HepG2 (cell line): ENCODE data around the gene EPS8L1. TPM values are rescaled to one million over a fixed set of nuclear protein-coding genes. Genes with fewer than 3 reads are reported as not detected.

Source experiments
- CREBL2 ChIP-seq: sonication (generic); formaldehyde crosslinking; IDR thresholded peaks from 2 replicates; pipeline ENCODE4 v1.8.1; 2023; ENCODE audit warnings: missing genetic modification reagents, mild to moderate bottlenecking, borderline replicate concordance
- ELF1 ChIP-seq: sonication (generic); formaldehyde crosslinking; IDR thresholded peaks from 2 replicates; pipeline ENCODE4 v1.4.0; 2020; ENCODE audit warnings: missing genetic modification reagents
- ETS1 ChIP-seq: sonication (generic); formaldehyde crosslinking; IDR thresholded peaks from 2 replicates; pipeline ENCODE4 v1.4.0; 2020; ENCODE audit warnings: missing genetic modification reagents
- IKZF1 ChIP-seq: fragments of 450-650 bp; IDR thresholded peaks from 2 replicates; pipeline ENCODE4 v1.7.1; 2016
- KAT7 ChIP-seq: IDR thresholded peaks from 2 replicates; pipeline ENCODE4 v1.6.1; 2018; ENCODE audit warnings: borderline replicate concordance, missing compliant biosample characterization
- MAX ChIP-seq: IDR thresholded peaks from 2 replicates; pipeline ENCODE4 v1.6.1; 2012; ENCODE audit warnings: inconsistent platforms
- MEF2D ChIP-seq: sonication (generic); formaldehyde crosslinking; IDR thresholded peaks from 2 replicates; pipeline ENCODE4 v1.5.1; 2020; ENCODE audit warnings: mild to moderate bottlenecking, missing genetic modification reagents
- PLRG1 ChIP-seq: fragments of 450-650 bp; conservative IDR thresholded peaks from 2 replicates; pipeline ENCODE4 v1.6.1; 2016
- PLSCR1 ChIP-seq: sonication (generic); formaldehyde crosslinking; IDR thresholded peaks from 2 replicates; pipeline ENCODE4 v1.5.0; 2020; ENCODE audit warnings: missing genetic modification reagents, mild to moderate bottlenecking, borderline replicate concordance
- RNF2 ChIP-seq: fragments of 450-650 bp; conservative IDR thresholded peaks from 2 replicates; pipeline ENCODE4 v1.6.1; 2016; ENCODE audit warnings: low read depth
- TAF15 ChIP-seq: fragments of 200-400 bp; formaldehyde crosslinking; IDR thresholded peaks from one replicate; pipeline ENCODE4 v1.6.1; 2018; ENCODE audit warnings: mild to moderate bottlenecking, low read depth, low read length; ENCODE audit not compliant: poor library complexity, severe bottlenecking
- THAP9 ChIP-seq: sonication (generic); formaldehyde crosslinking; IDR thresholded peaks from 2 replicates; pipeline ENCODE4; 2020; ENCODE audit warnings: missing genetic modification reagents, mild to moderate bottlenecking, borderline replicate concordance
- ZGPAT ChIP-seq: IDR thresholded peaks from 2 replicates; pipeline ENCODE4 v1.6.1; 2016; ENCODE audit warnings: mild to moderate bottlenecking
- ZIK1 ChIP-seq: sonication (generic); formaldehyde crosslinking; IDR thresholded peaks from 2 replicates; pipeline ENCODE4 v1.5.0; 2020; ENCODE audit warnings: mild to moderate bottlenecking, low read depth, missing genetic modification reagents, borderline replicate concordance
- ZNF224 ChIP-seq: sonication (generic); formaldehyde crosslinking; IDR thresholded peaks from 2 replicates; pipeline ENCODE4 v1.5.0; 2020; ENCODE audit warnings: mild to moderate bottlenecking, missing genetic modification reagents
- ZNF235 ChIP-seq: sonication (generic); formaldehyde crosslinking; IDR thresholded peaks from 2 replicates; pipeline ENCODE4 v1.8.1; 2023; ENCODE audit warnings: mild to moderate bottlenecking, missing genetic modification reagents, borderline replicate concordance
- ZNF512B ChIP-seq: sonication (generic); formaldehyde crosslinking; IDR thresholded peaks from 2 replicates; pipeline ENCODE4 v1.5.1; 2020; ENCODE audit warnings: missing genetic modification reagents, mild to moderate bottlenecking, borderline replicate concordance
- ZNF547 ChIP-seq: sonication (generic); formaldehyde crosslinking; IDR thresholded peaks from 2 replicates; pipeline ENCODE4 v1.5.1; 2020; ENCODE audit warnings: mild to moderate bottlenecking, missing genetic modification reagents
- polyA plus RNA-seq, 8 experiments: library from polyadenylated mRNA; depleted of rRNA in 3 of 8; stranded (reverse) in 7 of 8; unstranded in 1 of 8; fragments of >200 nt; fragmentation: Illumina TruSeq in 4 of 8; extraction: Trizol in 4 of 8; gene quantifications; 2 replicates each; pipeline versions ENCODE4 v1.2.1 to v1.2.3, GENCODE V29; 2011 to 2016; ENCODE audit warnings: low read depth in 4 of 8, missing spikeins in 1 of 8, mixed read lengths in 1 of 8; ENCODE audit not compliant: insufficient read depth in 1 of 8
- total RNA-seq, 5 experiments: library from RNA; depleted of rRNA; stranded (reverse); fragments of >200 nt; fragmentation: Illumina TruSeq; extraction: Trizol; gene quantifications; 2 replicates each; pipeline ENCODE4 v1.2.3, GENCODE V29; 2016; ENCODE audit warnings: low read depth in 1 of 5

The EPS8L1 gene
- total and polyA plus RNA-seq, 2 of the 13 experiments (the other 11 are each of a cell fraction or from before 2014, with no cell fraction given), result 3.0 to 6.3 TPM

GRCh38 chr19:55080121-55080967 lies 4.7 kb downstream of the EPS8L1 start (continued):
- peak; percentile 12; the same call in 1 of the 2 replicates for TF ChIP-seq THAP9 (CRISPR knock-in tag)
- TF ChIP-seq MEF2D, result peak; percentile 35; the same call in 1 of the 2 replicates
- 0 out of 2 replicates have a peak, but pooled peaks have one; percentile 21 for TF ChIP-seq ZNF235 (CRISPR knock-in tag)
- TF ChIP-seq PLRG1, result no peak
- 0 out of 2 replicates have a peak, but pooled peaks have one; percentile 62 for TF ChIP-seq ZIK1 (CRISPR knock-in tag)
- no peak for TF ChIP-seq TAF15
- TF ChIP-seq PLSCR1 (CRISPR knock-in tag), result no peak
- no peak for TF ChIP-seq RNF2
- TF ChIP-seq ELF1, result 0 out of 2 replicates have a peak, but pooled peaks have one; percentile 24
- TF ChIP-seq KAT7, result peak; percentile 23; the same call in 1 of the 2 replicates
- no peak for TF ChIP-seq ZNF512B (CRISPR knock-in tag)
- TF ChIP-seq MAX, result peak; percentile 81
- no peak for TF ChIP-seq CREBL2 (CRISPR knock-in tag)
- TF ChIP-seq IKZF1, result no peak
- peak; percentile 66 for TF ChIP-seq ZNF547 (CRISPR knock-in tag)
- TF ChIP-seq ZGPAT (CRISPR knock-in tag), result peak; percentile 16
- TF ChIP-seq ETS1 (CRISPR knock-in tag), result no peak
- 0 out of 2 replicates have a peak, but pooled peaks have one; percentile 39 for TF ChIP-seq ZNF224 (CRISPR knock-in tag)
